WTC11 (cell line): ENCODE data around the gene SIPA1L3.

Experiments used
- ATF3 ChIP-seq: sonication (generic); formaldehyde crosslinking; conservative IDR thresholded peaks from 2 replicates; pipeline ENCODE4 v1.8.1; 2022; ENCODE audit warnings: mild to moderate bottlenecking, missing genetic modification reagents
- CTCF ChIP-seq: fragments of 200-600 bp; IDR thresholded peaks from 2 replicates; pipeline ENCODE4 v1.8.0; 2022; ENCODE audit warnings: antibody characterized with exemption
- FOXJ3 ChIP-seq: sonication (generic); formaldehyde crosslinking; IDR thresholded peaks from 2 replicates; pipeline ENCODE4 v1.9.0; 2021; ENCODE audit warnings: missing genetic modification reagents, mild to moderate bottlenecking, borderline replicate concordance
- JUN ChIP-seq: sonication (generic); formaldehyde crosslinking; IDR thresholded peaks from 2 replicates; pipeline ENCODE4 v1.8.0; 2023; ENCODE audit warnings: mild to moderate bottlenecking, missing genetic modification reagents
- TF ChIP-seq, protein P1 (sequence below): sonication (generic); formaldehyde crosslinking; IDR thresholded peaks from 2 replicates; pipeline ENCODE4 v1.8.1; 2023; ENCODE audit warnings: mild to moderate bottlenecking, missing genetic modification reagents

DNA sequence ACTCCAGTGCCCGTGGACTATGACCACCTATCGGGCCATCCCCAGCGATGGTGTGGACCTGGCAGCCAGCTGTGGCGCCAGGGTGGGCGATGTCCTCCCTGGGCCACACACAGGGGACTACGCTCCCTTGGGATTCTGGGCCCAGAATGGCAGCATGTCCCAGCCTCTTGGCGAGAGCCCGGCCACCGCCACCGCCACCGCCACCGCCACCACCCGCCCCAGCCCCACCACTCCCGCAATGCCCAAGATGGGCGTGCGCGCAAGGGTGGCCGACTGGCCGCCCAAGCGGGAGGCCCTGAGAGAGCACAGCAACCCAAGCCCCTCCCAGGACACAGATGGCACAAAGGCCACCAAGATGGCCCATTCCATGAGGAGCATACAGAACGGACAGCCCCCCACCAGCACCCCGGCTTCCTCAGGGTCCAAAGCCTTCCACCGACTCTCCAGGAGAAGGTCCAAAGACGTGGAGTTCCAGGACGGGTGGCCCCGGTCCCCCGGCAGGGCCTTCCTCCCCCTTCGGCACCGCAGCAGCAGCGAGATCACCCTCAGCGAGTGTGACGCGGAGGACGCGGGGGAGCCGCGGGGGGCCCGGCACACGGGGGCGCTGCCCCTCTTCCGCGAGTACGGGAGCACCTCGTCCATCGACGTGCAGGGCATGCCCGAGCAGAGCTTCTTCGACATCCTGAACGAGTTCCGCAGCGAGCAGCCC lies 174.7 kb downstream of the SIPA1L3 start:
- TF ChIP-seq CTCF = no peak
- no peak for TF ChIP-seq ATF3 (CRISPR knock-in tag)
- TF ChIP-seq, protein P1, sequence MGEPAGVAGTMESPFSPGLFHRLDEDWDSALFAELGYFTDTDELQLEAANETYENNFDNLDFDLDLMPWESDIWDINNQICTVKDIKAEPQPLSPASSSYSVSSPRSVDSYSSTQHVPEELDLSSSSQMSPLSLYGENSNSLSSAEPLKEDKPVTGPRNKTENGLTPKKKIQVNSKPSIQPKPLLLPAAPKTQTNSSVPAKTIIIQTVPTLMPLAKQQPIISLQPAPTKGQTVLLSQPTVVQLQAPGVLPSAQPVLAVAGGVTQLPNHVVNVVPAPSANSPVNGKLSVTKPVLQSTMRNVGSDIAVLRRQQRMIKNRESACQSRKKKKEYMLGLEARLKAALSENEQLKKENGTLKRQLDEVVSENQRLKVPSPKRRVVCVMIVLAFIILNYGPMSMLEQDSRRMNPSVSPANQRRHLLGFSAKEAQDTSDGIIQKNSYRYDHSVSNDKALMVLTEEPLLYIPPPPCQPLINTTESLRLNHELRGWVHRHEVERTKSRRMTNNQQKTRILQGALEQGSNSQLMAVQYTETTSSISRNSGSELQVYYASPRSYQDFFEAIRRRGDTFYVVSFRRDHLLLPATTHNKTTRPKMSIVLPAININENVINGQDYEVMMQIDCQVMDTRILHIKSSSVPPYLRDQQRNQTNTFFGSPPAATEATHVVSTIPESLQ = no peak
- no peak for TF ChIP-seq JUN
- TF ChIP-seq FOXJ3 (CRISPR knock-in tag) = no peak
